ENCODE measurements around the gene ZNF526. TPM values are rescaled to one million over a fixed set of nuclear protein-coding genes. Genes with fewer than 3 reads are reported as not detected.

The ZNF526 gene
- total and polyA plus RNA-seq, 9 of the 15 experiments (the other 6 are each of a cell fraction or from before 2014, with no cell fraction given), result 1.3 to 17.9 (median 6.2) TPM

DNA sequence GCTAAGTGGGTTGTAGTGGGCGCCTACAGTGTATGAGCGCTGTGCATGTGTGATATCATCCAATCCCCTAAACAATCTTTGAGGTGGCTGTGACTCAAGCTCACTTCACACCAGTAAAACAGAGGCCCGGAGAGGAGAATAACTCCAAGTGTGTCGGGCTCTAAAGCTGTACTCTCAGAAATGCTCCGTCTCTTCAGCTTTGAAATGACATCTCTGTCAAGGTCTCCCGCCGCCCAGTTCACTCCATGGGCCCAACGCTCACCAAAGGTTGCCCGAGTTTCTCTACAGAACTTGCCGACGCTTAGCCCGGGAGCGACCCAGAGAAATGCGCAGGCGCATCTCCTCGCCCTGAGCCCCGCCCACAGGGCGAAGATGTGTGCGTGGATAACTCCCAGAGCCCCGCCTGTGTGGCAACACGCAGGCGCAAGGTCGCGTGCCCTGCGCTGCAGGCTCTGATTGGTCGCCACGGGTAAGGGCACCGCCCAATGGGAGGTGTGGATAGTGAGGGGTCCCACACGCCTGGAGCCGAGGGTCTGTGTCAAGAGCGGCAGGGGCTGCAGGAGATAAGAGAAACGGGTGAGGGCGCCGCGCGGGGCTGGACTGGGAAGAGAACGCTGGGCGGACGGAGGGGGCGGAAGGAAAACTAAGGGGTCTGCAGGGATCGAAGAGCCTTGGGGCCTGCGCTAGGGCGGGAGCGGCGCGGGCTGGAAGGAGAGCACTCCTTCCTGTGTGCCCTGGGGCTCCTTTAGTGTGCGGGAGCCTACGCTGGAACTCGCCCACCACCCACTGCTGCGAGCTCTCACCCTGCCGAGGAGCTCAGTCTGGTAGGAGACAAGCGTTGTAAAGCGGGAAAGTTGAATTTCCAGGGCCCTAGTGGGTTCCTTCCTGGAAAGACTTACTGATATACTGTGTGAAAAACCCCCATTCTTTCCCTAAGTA, at the start of gene ZNF526 (continued):
- TF ChIP-seq, protein P1, sequence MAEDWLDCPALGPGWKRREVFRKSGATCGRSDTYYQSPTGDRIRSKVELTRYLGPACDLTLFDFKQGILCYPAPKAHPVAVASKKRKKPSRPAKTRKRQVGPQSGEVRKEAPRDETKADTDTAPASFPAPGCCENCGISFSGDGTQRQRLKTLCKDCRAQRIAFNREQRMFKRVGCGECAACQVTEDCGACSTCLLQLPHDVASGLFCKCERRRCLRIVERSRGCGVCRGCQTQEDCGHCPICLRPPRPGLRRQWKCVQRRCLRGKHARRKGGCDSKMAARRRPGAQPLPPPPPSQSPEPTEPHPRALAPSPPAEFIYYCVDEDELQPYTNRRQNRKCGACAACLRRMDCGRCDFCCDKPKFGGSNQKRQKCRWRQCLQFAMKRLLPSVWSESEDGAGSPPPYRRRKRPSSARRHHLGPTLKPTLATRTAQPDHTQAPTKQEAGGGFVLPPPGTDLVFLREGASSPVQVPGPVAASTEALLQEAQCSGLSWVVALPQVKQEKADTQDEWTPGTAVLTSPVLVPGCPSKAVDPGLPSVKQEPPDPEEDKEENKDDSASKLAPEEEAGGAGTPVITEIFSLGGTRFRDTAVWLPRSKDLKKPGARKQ (CRISPR knock-in tag; IDR thresholded peaks at IDR 0.05), result no peak
- TF ChIP-seq BDP1 (IDR thresholded peaks at IDR 0.05; ENCODE audit: insufficient read depth, insufficient read length), result no peak
- no peak for TF ChIP-seq NR3C1 (CRISPR knock-in tag; IDR thresholded peaks at IDR 0.05)
- TF ChIP-seq COPS2 (conservative IDR thresholded peaks at IDR 0.05), result no peak
- TF ChIP-seq ZNF707 (CRISPR knock-in tag; conservative IDR thresholded peaks at IDR 0.05), result no peak
- TF ChIP-seq, protein P2, sequence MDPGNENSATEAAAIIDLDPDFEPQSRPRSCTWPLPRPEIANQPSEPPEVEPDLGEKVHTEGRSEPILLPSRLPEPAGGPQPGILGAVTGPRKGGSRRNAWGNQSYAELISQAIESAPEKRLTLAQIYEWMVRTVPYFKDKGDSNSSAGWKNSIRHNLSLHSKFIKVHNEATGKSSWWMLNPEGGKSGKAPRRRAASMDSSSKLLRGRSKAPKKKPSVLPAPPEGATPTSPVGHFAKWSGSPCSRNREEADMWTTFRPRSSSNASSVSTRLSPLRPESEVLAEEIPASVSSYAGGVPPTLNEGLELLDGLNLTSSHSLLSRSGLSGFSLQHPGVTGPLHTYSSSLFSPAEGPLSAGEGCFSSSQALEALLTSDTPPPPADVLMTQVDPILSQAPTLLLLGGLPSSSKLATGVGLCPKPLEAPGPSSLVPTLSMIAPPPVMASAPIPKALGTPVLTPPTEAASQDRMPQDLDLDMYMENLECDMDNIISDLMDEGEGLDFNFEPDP (CRISPR knock-in tag; IDR thresholded peaks at IDR 0.05), result no peak
- TF ChIP-seq, protein P3, sequence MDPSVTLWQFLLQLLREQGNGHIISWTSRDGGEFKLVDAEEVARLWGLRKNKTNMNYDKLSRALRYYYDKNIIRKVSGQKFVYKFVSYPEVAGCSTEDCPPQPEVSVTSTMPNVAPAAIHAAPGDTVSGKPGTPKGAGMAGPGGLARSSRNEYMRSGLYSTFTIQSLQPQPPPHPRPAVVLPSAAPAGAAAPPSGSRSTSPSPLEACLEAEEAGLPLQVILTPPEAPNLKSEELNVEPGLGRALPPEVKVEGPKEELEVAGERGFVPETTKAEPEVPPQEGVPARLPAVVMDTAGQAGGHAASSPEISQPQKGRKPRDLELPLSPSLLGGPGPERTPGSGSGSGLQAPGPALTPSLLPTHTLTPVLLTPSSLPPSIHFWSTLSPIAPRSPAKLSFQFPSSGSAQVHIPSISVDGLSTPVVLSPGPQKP (CRISPR knock-in tag; IDR thresholded peaks at IDR 0.05), result no peak
- TF ChIP-seq, protein P4, sequence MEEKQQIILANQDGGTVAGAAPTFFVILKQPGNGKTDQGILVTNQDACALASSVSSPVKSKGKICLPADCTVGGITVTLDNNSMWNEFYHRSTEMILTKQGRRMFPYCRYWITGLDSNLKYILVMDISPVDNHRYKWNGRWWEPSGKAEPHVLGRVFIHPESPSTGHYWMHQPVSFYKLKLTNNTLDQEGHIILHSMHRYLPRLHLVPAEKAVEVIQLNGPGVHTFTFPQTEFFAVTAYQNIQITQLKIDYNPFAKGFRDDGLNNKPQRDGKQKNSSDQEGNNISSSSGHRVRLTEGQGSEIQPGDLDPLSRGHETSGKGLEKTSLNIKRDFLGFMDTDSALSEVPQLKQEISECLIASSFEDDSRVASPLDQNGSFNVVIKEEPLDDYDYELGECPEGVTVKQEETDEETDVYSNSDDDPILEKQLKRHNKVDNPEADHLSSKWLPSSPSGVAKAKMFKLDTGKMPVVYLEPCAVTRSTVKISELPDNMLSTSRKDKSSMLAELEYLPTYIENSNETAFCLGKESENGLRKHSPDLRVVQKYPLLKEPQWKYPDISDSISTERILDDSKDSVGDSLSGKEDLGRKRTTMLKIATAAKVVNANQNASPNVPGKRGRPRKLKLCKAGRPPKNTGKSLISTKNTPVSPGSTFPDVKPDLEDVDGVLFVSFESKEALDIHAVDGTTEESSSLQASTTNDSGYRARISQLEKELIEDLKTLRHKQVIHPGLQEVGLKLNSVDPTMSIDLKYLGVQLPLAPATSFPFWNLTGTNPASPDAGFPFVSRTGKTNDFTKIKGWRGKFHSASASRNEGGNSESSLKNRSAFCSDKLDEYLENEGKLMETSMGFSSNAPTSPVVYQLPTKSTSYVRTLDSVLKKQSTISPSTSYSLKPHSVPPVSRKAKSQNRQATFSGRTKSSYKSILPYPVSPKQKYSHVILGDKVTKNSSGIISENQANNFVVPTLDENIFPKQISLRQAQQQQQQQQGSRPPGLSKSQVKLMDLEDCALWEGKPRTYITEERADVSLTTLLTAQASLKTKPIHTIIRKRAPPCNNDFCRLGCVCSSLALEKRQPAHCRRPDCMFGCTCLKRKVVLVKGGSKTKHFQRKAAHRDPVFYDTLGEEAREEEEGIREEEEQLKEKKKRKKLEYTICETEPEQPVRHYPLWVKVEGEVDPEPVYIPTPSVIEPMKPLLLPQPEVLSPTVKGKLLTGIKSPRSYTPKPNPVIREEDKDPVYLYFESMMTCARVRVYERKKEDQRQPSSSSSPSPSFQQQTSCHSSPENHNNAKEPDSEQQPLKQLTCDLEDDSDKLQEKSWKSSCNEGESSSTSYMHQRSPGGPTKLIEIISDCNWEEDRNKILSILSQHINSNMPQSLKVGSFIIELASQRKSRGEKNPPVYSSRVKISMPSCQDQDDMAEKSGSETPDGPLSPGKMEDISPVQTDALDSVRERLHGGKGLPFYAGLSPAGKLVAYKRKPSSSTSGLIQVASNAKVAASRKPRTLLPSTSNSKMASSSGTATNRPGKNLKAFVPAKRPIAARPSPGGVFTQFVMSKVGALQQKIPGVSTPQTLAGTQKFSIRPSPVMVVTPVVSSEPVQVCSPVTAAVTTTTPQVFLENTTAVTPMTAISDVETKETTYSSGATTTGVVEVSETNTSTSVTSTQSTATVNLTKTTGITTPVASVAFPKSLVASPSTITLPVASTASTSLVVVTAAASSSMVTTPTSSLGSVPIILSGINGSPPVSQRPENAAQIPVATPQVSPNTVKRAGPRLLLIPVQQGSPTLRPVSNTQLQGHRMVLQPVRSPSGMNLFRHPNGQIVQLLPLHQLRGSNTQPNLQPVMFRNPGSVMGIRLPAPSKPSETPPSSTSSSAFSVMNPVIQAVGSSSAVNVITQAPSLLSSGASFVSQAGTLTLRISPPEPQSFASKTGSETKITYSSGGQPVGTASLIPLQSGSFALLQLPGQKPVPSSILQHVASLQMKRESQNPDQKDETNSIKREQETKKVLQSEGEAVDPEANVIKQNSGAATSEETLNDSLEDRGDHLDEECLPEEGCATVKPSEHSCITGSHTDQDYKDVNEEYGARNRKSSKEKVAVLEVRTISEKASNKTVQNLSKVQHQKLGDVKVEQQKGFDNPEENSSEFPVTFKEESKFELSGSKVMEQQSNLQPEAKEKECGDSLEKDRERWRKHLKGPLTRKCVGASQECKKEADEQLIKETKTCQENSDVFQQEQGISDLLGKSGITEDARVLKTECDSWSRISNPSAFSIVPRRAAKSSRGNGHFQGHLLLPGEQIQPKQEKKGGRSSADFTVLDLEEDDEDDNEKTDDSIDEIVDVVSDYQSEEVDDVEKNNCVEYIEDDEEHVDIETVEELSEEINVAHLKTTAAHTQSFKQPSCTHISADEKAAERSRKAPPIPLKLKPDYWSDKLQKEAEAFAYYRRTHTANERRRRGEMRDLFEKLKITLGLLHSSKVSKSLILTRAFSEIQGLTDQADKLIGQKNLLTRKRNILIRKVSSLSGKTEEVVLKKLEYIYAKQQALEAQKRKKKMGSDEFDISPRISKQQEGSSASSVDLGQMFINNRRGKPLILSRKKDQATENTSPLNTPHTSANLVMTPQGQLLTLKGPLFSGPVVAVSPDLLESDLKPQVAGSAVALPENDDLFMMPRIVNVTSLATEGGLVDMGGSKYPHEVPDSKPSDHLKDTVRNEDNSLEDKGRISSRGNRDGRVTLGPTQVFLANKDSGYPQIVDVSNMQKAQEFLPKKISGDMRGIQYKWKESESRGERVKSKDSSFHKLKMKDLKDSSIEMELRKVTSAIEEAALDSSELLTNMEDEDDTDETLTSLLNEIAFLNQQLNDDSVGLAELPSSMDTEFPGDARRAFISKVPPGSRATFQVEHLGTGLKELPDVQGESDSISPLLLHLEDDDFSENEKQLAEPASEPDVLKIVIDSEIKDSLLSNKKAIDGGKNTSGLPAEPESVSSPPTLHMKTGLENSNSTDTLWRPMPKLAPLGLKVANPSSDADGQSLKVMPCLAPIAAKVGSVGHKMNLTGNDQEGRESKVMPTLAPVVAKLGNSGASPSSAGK (IDR thresholded peaks at IDR 0.05), result peak; percentile 67; the same call in 1 of the 2 replicates
- TF ChIP-seq ZNF436 (CRISPR knock-in tag; IDR thresholded peaks at IDR 0.05), result no peak
- TF ChIP-seq E2F3 (CRISPR knock-in tag; IDR thresholded peaks at IDR 0.05), result 0 out of 2 replicates have a peak, but pooled peaks have one; percentile 27

Measured in K562 (cell line).